GM15510 (cell line): ENCODE measurements around the gene PXDN.

ENCODE experiments used
- POLR2A ChIP-seq: IDR thresholded peaks from 3 replicates; pipeline ENCODE4 v1.6.1; 2011; ENCODE audit warnings: borderline replicate concordance; ENCODE audit not compliant: insufficient read length; ENCODE audit errors: extremely low read depth

Gene PXDN

GRCh38 chr2:1766851-1767811 is 22.8 kb upstream of the PXDN start:
- no peak for TF ChIP-seq POLR2A

- TF ChIP-seq POLR2A = no peak
Measured at GRCh38 chr2:1766425-1766824, 22.1 kb upstream of the PXDN start.

- no peak for TF ChIP-seq POLR2A
Measured at GRCh38 chr2:1759611-1759930, 15.3 kb upstream of the PXDN start.

- TF ChIP-seq POLR2A = no peak
Measured at GRCh38 chr2:1758774-1759610, 14.7 kb upstream of the PXDN start.

- no peak for TF ChIP-seq POLR2A
Measured at GRCh38 chr2:1758171-1758570, 13.9 kb upstream of the PXDN start.

GRCh38 chr2:1757567-1757966 is 13.3 kb upstream of the PXDN start:
- no peak for TF ChIP-seq POLR2A

- TF ChIP-seq POLR2A = no peak
Measured at GRCh38 chr2:1756456-1756855, 12.1 kb upstream of the PXDN start.

GRCh38 chr2:1755436-1756191 is 11.3 kb upstream of the PXDN start:
- no peak for TF ChIP-seq POLR2A

GRCh38 chr2:1754461-1755170 is 10.3 kb upstream of the PXDN start:
- no peak for TF ChIP-seq POLR2A

- TF ChIP-seq POLR2A = no peak
Measured at GRCh38 chr2:1754046-1754445, 9.7 kb upstream of the PXDN start.

- no peak for TF ChIP-seq POLR2A
Measured at GRCh38 chr2:1752751-1753150, 8.4 kb upstream of the PXDN start.

GRCh38 chr2:1751767-1752725 is 7.7 kb upstream of the PXDN start:
- no peak for TF ChIP-seq POLR2A
